HG03064 (cell line): ENCODE measurements around the gene TTC19.
"Not testable (repeated sequence)": the region's sequence is repeated elsewhere in the genome, so short reads cannot be mapped to it uniquely, and the experiment has no call there.

Source experiments
- ATAC-seq: cut with Tn5 transposase; IDR thresholded peaks from one replicate; pipeline ENCODE4 v1.9.1; 2021; ENCODE audit warnings: low read depth; ENCODE audit not compliant: unreplicated experiment

Gene TTC19

GRCh38 chr17:16025202-16025601 is 25.6 kb downstream of the TTC19 start:
- no peak for ATAC-seq

- no peak for ATAC-seq
Measured at GRCh38 chr17:16026895-16027294, 27.3 kb downstream of the TTC19 start.

DNA sequence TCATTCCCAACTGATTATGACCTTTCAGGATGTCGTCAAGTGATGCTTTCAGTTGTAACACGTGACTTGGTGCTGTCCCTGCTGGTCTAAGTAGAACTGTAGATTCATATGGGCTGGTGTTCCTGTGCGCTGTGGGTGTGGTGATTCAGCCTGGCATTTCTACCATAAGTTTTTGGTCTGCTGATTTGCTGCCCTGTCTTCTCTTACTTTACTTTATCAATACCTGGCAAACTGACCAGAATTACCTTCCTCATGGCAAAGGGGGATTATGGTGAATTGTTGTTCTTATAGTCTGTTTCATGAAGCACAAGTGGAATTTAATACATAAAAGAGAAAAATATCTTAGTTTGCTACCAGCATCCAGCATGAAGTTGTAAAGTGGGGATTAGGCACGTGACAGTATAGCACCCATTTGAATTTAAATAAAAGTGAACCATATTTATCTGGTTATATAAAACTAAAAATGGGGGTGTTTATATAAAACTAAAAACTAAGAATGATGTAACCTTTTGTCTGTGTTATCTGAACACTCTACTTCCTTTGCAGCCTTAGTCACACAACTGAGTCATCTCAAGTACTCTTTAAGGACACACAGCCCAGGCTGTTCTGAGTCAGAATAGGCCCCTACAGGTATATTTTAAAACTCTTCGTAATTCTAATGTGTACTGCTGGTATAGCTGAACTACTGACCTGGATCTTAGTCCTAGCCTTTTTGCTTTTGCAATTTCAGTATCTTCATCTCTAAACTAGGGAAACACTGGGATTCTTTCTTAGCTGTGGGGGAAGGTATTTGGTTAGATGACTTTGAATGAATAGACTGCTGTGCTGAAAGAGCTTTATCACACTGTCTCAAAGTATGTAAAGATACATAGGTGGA is 28.3 kb downstream of the TTC19 start:
- peak; percentile 77 for ATAC-seq

DNA sequence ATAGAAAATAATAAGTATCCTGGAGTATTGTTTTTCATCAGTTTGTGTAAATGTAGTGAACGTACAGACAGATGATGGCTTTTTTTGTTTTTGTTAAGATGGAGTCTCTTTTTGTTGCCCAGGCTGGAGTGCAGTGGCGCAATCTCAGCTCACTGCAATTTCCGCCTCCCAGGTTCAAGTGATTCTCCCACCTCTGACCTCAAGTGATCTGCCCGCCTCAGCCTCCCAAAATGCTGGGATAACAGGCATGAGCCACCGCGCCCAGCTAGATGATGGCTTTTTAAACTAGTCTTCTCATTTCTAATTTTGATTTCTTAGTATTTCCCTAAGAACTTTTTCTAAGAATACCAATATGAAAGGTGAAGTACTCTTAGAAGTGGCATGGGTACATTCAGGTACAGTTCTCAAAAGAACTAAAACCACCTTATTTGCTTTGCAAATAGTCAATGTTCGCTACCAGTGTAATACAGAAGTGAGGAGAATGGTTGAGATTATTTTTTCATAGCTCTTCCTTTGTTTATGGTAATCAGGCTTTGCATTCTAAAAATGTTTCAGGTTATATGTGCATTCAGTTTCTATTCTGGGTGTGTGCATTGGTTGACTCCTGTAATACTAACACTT is 34.2 kb downstream of the TTC19 start:
- no peak for ATAC-seq

GRCh38 chr17:16036261-16036660 is 36.6 kb downstream of the TTC19 start:
- no peak for ATAC-seq

GRCh38 chr17:16037636-16038035 is 38.0 kb downstream of the TTC19 start:
- no peak for ATAC-seq

DNA sequence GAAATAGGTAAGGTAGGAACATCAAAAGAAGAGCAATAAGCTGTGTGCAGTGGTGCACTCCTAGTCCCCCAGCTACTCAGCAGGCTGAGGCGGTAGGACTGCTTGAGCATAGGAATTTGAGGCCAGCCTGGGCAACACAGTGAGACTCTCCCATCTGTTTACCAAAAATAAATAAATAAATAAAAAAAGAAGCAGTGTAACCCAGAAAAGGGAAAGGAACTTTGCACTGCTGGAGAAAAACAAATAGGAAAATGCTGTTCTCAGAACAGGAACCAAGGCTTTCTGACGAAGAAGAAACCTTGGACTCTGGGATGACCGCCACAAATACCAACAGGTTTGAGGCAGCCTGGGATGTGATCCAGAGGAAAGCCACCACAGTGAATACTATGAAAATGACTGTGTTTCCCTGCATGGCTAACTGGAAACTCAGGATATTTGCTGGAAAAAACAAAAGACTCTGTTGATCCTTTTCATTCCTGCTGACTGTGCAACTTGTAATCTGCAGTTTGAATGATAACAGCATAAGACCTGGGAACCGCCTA is 41.2 kb downstream of the TTC19 start:
- ATAC-seq: no peak

DNA sequence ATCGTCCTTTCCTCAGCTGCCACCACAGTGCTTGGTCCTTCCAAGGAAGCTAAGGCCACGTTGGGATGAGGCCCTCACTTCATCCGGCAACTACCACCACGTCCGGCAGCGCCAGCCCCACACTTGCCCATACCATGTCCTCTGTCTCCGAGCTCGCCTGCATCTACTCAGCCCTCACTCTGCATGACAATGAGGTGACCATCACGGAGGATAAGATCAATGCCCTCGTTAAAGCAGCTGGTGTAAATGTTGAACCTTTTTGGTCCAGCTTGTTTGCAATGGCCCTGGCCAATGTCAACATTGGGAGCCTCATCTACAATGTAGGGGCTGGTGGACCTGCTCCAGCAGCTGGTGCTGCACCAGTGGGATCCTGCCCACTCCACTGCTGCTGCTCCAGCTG is 44.9 kb downstream of the TTC19 start:
- ATAC-seq: no peak

GRCh38 chr17:16046966-16047365 is 47.3 kb downstream of the TTC19 start:
- ATAC-seq: no peak

DNA sequence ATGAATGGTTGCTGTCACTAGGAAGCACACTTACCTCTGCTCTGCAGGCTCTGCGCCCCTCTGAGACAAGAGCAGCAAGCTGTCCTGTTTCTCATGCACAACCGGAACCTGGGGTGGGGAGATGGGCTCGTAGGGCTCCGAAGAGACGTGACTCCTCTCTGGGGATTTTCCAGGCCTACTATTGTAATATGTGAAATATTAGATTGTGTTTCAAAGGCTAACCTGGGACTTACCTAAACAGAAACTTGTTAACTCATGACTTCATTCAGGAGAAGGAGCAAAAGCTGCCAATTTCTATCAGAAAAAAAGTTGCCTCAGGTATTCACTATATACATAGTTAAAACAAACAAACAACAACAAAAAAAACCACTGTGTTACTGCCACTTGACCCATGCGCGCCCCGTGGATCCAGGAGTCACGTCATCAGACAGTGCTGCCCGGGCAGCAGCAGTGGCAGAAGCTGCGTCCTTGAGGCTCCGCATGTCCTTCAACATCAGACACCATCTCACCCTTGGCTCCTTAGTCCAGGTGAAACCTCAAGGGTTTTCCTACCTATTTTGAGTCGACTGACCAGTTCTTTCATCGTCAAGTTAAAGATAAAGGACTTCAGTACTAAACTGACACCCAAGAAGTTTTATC is 49.3 kb downstream of the TTC19 start:
- no peak for ATAC-seq

DNA sequence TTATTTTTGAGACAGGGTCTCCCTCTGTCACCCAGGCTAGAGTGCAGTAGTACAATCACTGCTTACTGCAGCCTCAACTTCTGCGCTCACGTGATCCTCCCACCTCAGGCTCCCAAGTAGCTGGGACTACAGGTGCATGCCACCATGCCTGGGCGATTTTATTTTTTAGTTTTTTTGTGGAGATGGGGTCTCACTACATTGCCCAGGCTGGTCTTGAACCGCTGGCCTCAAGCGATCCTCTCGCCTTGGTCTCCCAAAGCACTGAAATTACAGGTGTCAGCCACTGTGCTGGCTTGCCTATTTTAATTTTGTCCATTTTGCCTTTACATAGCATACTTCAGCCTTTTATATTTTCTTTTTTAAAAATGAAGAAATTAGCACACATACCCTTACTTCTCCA is 51.2 kb downstream of the TTC19 start:
- ATAC-seq: no peak

DNA sequence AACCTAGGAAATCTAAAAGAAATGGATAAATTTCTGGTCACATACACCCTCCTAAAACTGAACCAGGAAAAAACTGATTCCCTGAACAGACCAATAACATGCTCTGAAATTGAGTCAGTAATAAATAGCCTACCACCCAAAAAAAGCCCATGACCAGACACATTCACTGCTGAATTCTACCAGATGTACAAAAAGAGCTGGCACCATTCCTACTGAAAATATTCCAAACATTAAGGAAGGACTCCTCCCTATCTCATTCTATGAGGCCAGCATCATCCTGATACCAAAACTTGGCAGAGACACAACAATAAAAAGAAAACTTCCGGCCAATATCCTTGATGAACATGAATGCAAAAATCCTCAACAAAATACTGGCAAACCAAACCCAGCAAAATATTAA is 52.9 kb downstream of the TTC19 start:
- ATAC-seq: no peak

DNA sequence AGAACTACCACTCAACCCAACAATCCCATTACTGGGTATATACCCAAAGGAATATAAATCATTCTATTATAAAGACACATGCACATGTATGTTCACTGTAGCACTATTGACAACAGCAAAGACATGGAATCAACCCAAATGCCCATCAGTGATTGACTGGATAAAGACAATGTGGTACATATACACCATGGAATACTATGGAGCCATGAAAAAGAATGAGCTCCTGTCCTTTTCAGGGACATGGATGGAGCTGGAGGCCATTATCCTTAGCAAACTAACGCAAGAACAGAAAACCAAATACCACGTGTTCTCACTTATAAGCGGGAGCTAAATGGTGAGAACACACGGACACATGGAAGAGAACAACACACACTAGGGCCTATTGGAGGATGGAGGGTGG is 55.5 kb downstream of the TTC19 start:
- ATAC-seq: not testable (repeated sequence)

DNA sequence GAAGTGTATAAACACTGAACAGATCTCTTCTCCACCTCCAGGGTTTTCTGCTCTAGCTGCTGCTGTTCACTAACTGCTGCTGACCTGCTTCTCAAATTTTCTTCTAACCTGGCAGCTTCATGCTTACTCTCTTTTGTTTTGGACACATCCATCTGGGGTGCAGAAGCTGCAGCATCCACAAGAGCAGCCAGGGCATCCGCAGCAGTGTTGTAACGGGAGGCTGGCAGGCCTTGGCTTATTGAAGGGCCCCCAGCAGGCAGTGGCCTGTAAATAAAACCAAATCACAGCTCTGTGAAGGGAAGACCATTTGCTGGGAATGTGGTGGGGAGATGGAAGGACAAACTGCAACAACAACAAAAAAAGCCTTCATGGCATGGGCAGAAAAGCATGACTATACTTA is 62.0 kb downstream of the TTC19 start:
- no peak for ATAC-seq

DNA sequence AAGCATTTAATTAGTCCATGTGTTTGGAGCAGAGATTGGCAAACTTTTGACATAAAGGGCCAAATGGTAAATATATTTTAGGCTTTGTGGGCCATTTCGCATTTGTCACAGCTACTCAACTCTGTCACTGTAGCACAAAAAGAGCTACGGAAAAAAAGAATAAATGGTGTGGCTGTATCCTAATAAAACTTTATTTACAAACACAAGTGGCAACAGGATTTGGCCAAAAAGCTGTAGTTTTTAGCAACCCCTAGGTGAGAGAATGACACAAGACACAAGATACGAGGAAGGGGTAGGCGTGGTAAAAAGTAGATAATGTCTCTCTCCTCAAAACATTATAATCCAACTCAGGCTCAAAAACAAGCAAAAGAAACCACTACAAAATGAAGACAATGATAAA is 66.5 kb downstream of the TTC19 start:
- no peak for ATAC-seq

GRCh38 chr17:16068323-16068722 is 68.7 kb downstream of the TTC19 start:
- no peak for ATAC-seq

DNA sequence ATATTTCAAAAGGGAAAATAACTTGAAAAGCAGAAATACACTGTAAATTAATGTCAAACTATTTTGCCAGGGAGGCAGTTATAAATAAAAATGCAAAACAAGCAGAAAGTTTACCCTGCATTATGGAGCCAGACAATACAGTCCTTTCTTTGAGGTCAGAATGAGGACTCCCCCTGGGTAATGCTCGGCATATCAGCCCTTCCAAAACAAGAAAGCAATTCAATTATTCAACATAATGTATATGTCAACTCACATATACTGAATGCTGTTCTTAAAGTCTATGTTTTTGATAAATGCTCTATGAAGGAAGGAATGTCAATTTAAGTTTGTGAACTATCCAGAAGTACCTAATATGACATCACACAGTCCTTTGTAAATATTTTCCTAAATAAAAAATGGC is 72.4 kb downstream of the TTC19 start:
- no peak for ATAC-seq

GRCh38 chr17:16073845-16074244 is 74.2 kb downstream of the TTC19 start:
- ATAC-seq: no peak

DNA sequence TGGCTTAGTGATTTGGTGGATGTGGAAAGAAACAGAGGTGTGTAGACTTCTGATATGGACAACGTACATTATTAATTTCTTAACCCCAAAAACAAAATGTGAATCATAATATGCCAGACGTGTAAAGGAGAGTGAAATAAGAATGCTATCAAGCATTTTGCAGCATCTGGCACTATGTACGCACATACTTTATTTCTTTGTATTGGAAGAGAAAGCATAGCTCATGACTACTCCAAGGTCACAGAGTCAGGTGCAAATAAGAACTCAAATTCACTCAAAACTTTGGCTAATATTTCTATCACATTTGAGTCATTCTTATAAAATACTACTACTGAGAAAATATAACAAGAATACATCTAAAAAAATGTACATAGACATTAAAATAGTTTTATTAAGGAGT is 74.8 kb downstream of the TTC19 start:
- no peak for ATAC-seq

DNA sequence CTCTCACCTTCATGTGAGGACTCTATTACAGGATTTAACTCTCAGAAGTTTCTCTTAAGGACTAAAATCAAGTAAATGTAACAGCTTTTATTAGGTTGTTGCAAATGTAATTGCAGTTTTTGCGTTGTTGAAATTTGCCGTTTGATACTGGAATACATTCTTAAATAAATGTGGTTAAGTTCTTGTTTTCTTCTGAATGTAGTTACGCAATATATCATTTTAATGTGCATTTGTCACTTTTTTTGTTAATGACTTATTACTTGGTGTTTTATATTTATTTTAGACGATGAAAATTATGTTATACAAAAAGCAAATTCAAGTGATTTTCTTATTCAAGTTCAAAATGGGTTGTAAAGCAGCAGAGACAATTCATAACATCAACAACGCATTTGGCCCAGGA is 76.3 kb downstream of the TTC19 start:
- ATAC-seq: no peak
